Activated naive CD4-positive, alpha-beta T cell treated with anti-CD3 and anti-CD28 coated beads for 36 hours (primary cell): ENCODE data around the gene NLRP8. TPM values are rescaled to one million over a fixed set of nuclear protein-coding genes. Genes with fewer than 3 reads are reported as not detected.
"Not testable (repeated sequence)": the region's sequence is repeated elsewhere in the genome, so short reads cannot be mapped to it uniquely, and the experiment has no call there.

Source experiments
- CTCF ChIA-PET: fragments of 350-600 bp; sonication (Branson Sonifier 250); formaldehyde crosslinking; loops from one replicate; lab custom pipeline; 2021; ENCODE audit warnings: antibody characterized with exemption; lab: Charles Lee
- DNase-seq: peaks from one replicate; pipeline ENCODE4 v3.0.0-alpha.2; 2020
- H3K27ac Mint-ChIP-seq: one replicate; pipeline ENCODE4 v1.8.0; 2021; ENCODE audit warnings: mild to moderate bottlenecking, mixed read lengths
- H3K27me3 Mint-ChIP-seq: one replicate; pipeline ENCODE4 v1.8.0; 2021; ENCODE audit warnings: low read depth, mixed read lengths
- H3K36me3 Mint-ChIP-seq: one replicate; pipeline ENCODE4 v1.8.0; 2021; ENCODE audit warnings: low read depth, mixed read lengths
- H3K4me1 Mint-ChIP-seq: one replicate; pipeline ENCODE4 v1.8.0; 2021; ENCODE audit warnings: low read depth, mixed read lengths
- H3K4me3 Mint-ChIP-seq: one replicate; pipeline ENCODE4 v1.8.0; 2021; ENCODE audit warnings: mild to moderate bottlenecking, moderate library complexity, mixed read lengths
- H3K9me3 Mint-ChIP-seq: one replicate; pipeline ENCODE4 v1.8.0; 2021; ENCODE audit warnings: mixed read lengths
- intact Hi-C: fragments of 100-400 bp; cut with micrococcal nuclease; formaldehyde crosslinking; loops from one replicate; pipeline ENCODE4 v1.15.1; 2023
- total RNA-seq, 2 experiments: library from RNA; stranded (reverse); gene quantifications; one replicate each; pipeline ENCODE4 v1.2.3, GENCODE V29; 2021

The NLRP8 gene
- total RNA-seq, 2 experiments from 2014 or later, result not detected

DNA sequence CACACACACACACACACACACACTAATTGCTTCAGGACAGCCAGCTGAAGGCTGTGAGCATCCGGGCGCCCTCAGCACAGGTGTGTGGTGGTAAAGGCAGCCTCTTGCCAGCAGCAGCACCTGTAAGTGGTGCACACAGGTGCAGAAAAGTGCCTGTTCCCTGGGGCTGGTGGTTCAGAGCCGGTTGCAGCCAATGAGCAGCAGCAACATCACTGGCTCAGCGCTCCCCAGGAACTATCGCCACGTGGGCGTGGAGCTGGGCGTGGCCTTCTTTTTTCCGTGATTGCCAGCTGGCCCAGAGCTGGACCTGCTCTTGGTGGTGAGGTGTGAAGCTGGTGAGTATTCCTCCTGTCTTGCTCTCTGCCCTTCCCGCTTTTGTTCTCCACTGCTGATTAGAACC, 38.9 kb downstream of the NLRP8 start, which contains the start of gene NLRP5:
Gene NLRP5, plus strand, starts transcription at position 289 of the 400 bp plus-strand sequence.
- Mint-ChIP-seq H3K27ac (no peak within 1 kb of the TSS), H3K36me3 (no peaks in the 10 kb centered on the region), H3K4me3 (no peak within 1 kb of the TSS), H3K4me1 (no peaks in the 10 kb centered on the region), H3K27me3 (no peaks in the 10 kb centered on the region), H3K9me3 (peaks cover 10% of the 10 kb centered on the region)
- intact Hi-C loops, result no loop called here
- no peak for DNase-seq
- CTCF ChIA-PET, result no interaction called here

DNA sequence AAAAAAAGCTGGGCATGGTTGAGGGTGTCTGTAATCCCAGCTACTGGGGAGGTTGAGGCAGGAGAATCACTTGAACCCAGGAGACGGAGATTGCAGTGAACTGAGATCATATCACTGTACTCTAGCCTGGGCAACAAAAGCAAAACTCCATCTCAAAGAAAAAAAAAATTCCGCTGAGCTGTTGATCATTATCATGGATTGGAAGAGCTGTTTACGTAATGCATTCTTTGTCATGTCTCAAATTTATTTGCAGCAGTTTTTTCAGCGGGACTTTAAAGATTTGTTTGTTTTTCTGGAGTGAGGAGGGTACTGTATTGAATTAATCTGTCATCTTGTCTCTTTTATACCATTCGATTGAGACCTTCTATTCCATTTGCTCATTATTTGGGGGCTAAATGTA, 43.2 kb downstream of the NLRP8 start:
- no peaks in the 10 kb centered on the region for H3K36me3 Mint-ChIP-seq
- intact Hi-C loops, result no loop called here
- H3K27ac Mint-ChIP-seq, result no peak overlapping the region
- CTCF ChIA-PET, result no interaction called here
- H3K4me3 Mint-ChIP-seq, result no peak overlapping the region
- peaks cover 9% of the 10 kb centered on the region for H3K9me3 Mint-ChIP-seq
- H3K27me3 Mint-ChIP-seq, result no peaks in the 10 kb centered on the region
- H3K4me1 Mint-ChIP-seq, result no peaks in the 10 kb centered on the region
- DNase-seq, result no peak

DNA sequence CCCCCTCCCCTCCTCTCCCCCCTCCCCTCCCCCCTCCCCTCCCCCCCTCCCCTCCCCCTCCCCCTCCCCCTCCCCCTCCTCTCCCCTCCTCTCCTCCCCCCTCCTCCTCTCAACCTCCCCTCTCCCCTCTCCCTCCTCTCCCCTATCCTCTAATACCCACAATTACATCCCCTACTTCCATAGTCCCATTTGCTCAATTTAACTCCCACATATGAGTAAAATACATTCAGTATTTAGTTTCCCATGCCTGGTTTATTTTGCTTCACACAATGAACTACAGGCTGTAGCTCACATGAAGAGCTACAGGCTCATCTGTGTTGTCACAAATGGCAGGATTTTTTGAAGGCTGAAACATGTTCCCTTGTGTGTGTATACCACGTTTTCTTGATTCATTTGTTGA, 45.9 kb downstream of the NLRP8 start:
- Mint-ChIP-seq H3K9me3 (peaks cover 7% of the 10 kb centered on the region), H3K4me1 (no peaks in the 10 kb centered on the region), H3K27ac (no peak overlapping the region), H3K27me3 (no peaks in the 10 kb centered on the region), H3K36me3 (no peaks in the 10 kb centered on the region), H3K4me3 (no peak overlapping the region)
- no peak for DNase-seq
- intact Hi-C loops, result no loop called here
- CTCF ChIA-PET, result no interaction called here

DNA sequence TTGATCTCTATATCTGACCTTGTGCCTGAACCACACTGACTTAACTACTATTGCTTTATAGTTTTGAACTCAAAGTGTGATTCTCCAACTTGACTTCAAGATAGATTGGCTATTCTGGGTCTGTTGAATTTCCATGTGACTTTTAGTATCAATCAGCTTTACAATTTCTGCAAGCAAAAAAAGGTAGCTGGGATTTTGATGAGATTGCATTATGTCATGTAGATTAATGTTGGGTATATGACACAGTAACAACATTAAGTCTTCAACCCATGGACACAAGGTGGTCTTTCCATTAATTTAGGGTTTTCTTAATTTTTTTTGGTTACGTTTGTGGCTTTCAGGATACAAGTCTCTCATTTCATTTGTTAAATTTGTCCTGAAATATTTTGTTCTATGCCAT, 67.1 kb downstream of the NLRP8 start:
- CTCF ChIA-PET, result no interaction called here
- Mint-ChIP-seq H3K27ac (no peak overlapping the region), H3K4me1 (no peaks in the 10 kb centered on the region), H3K36me3 (no peaks in the 10 kb centered on the region), H3K4me3 (no peak overlapping the region), H3K9me3 (peaks cover 12% of the 10 kb centered on the region), H3K27me3 (no peaks in the 10 kb centered on the region)
- DNase-seq, result no peak
- intact Hi-C loops, result no loop called here

DNA sequence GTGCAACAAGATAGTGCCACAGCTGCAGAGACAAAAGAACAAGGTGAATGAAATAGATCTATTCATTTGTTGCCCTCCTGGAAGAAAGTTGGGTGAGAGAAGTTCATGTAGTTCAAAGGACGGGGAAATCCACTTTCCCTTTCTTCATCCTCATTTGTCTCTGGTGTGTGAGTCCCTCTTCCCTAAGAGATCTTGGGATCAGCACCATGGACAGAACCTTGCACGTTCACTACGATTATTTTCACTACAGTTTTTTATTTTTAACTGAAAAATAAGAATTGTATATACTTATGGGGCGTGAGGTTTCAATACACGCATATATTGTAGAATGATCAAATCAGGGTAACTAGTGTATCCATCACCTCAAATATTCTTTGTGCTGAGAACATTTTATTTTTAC, 68.1 kb downstream of the NLRP8 start:
- no peak overlapping the region for H3K4me3 Mint-ChIP-seq
- H3K4me1 Mint-ChIP-seq, result no peaks in the 10 kb centered on the region
- no peak for DNase-seq
- intact Hi-C loops, result no loop called here
- CTCF ChIA-PET, result interaction anchor here (0.6 kb wide), 1 partner anchor 149 kb away, joined by 3 read pairs; no protein-coding TSS in a partner anchor
- no peaks in the 10 kb centered on the region for H3K36me3 Mint-ChIP-seq
- no peaks in the 10 kb centered on the region for H3K27me3 Mint-ChIP-seq
- H3K27ac Mint-ChIP-seq, result no peak overlapping the region
- peaks cover 11% of the 10 kb centered on the region for H3K9me3 Mint-ChIP-seq

DNA sequence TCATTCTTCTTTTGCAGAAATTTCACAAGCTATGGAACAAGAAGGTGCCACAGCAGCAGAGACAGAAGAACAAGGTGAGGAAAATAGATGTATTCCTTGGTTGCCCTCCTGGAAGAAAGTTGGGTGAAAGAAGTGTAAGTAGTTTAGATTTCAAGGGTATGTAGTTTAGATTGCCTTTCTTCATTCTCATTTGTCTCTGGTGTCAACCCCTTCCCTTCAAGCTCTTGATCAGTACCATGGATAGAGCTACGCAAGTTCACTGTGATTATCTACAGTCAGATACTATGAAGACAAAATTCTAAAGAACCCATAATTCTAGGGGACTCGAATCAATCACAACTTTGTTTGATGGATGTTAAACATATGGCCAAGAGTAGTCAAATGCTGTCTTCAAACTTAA, 71.7 kb downstream of the NLRP8 start:
- intact Hi-C loops, DNase-seq, H3K9me3 Mint-ChIP-seq, H3K4me1 Mint-ChIP-seq, H3K27me3 Mint-ChIP-seq, H3K4me3 Mint-ChIP-seq, H3K36me3 Mint-ChIP-seq, CTCF ChIA-PET, H3K27ac Mint-ChIP-seq: not testable (repeated sequence)

DNA sequence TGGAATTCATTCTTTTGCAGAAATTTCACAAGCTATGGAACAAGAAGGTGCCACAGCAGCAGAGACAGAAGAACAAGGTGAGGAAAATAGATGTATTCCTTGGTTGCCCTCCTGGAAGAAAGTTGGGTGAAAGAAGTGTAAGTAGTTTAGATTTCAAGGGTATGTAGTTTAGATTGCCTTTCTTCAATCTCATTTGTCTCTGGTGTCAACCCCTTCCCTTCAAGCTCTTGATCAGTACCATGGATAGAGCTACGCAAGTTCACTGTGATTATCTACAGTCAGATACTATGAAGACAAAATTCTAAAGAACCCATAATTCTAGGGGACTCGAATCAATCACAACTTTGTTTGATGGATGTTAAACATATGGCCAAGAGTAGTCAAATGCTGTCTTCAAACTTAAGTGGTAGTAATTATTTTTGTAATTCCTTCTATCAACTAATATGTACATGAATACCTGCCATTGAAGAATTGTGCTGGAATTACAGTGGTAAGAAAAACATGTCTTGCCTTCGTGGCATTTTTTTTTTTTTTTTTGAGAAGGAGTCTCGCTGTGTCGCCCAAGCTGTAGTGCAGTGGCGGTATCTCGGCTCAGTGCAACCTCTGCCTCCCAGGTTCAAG, 72.8 kb downstream of the NLRP8 start:
- H3K4me1 Mint-ChIP-seq, H3K9me3 Mint-ChIP-seq, H3K27me3 Mint-ChIP-seq, intact Hi-C loops, CTCF ChIA-PET, H3K4me3 Mint-ChIP-seq, H3K27ac Mint-ChIP-seq, DNase-seq, H3K36me3 Mint-ChIP-seq: not testable (repeated sequence)

DNA sequence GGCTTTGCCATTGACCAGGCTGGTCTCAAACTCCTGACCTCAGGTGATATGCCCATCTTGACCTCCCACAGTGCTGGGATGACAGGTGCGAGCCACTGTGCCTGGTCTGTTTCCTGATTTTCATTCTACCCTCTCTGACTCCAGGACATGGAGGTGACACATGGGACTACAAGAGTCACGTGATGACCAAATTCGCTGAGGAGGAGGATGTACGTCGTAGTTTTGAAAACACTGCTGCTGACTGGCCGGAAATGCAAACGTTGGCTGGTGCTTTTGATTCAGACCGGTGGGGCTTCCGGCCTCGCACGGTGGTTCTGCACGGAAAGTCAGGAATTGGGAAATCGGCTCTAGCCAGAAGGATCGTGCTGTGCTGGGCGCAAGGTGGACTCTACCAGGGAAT, 79.1 kb downstream of the NLRP8 start:
- no peaks in the 10 kb centered on the region for H3K27me3 Mint-ChIP-seq
- no peaks in the 10 kb centered on the region for H3K4me1 Mint-ChIP-seq
- no peaks in the 10 kb centered on the region for H3K36me3 Mint-ChIP-seq
- no peak for DNase-seq
- CTCF ChIA-PET, result no interaction called here
- H3K9me3 Mint-ChIP-seq, result no peaks in the 10 kb centered on the region
- H3K4me3 Mint-ChIP-seq, result no peak overlapping the region
- intact Hi-C loops, result no loop called here
- no peak overlapping the region for H3K27ac Mint-ChIP-seq

Other genes starting within 250 kb of the NLRP8 start
- not detected for gene NLRP9, start 209.4 kb upstream of the NLRP8 start, total RNA-seq
- not detected for gene RFPL4A, start 188.7 kb upstream of the NLRP8 start, total RNA-seq
- gene RFPL4AL1, start 178.7 kb upstream of the NLRP8 start, total RNA-seq, result not detected
- gene NLRP11, start 115.8 kb upstream of the NLRP8 start, total RNA-seq, result under 1 TPM in 1 of 2 experiments, not detected in 1; 0.10 TPM
- gene NLRP4, start 111.3 kb upstream of the NLRP8 start, total RNA-seq, result not detected
- not detected for gene NLRP13, start 15.5 kb upstream of the NLRP8 start, total RNA-seq
- gene NLRP5, start 38.9 kb downstream of the NLRP8 start, total RNA-seq, result not detected
- gene ZNF787, start 173.5 kb downstream of the NLRP8 start, total RNA-seq, result 10 to 100 TPM; 24.2 to 26.1 TPM
- 10 to 100 TPM; 17.8 to 21.4 TPM for gene ZNF444, start 193.5 kb downstream of the NLRP8 start, total RNA-seq
- not detected for gene GALP, start 228.2 kb downstream of the NLRP8 start, total RNA-seq
- gene ZSCAN5B, start 250.0 kb downstream of the NLRP8 start, total RNA-seq, result not detected